Omental fat pad (tissue), 4 donors: ENCODE results near the gene PRODH2. TPM values are rescaled to one million over a fixed set of nuclear protein-coding genes. Genes with fewer than 3 reads are reported as not detected.

Source experiments
- ATAC-seq: fragments of 150-250 bp; one replicate; pipeline ENCODE4 v1.9.1; 2016; ENCODE audit warnings: mild to moderate bottlenecking, moderate library complexity; ENCODE audit not compliant: low FRiP score
- DNase-seq: peaks from one replicate; pipeline ENCODE4 v3.0.0-alpha.2; 2019; ENCODE audit warnings: low spot score
- CTCF ChIP-seq, 3 donors: fragments of 450-650 bp; IDR thresholded peaks; one replicate each; pipeline ENCODE4 v1.5.1; 2016 to 2017; ENCODE audit warnings: antibody characterized with exemption in 3 of 3, mild to moderate bottlenecking in 3 of 3, moderate library complexity in 2 of 3
- total RNA-seq, 4 donors: library from RNA; depleted of rRNA; stranded (reverse); fragments of >200 nt; gene quantifications; one replicate each; pipeline ENCODE4 v1.1.0, GENCODE V29; 2016

The PRODH2 gene
- total RNA-seq, 4 donors from 2014 or later: not detected

- DNase-seq (no peak), ATAC-seq (no peak)
- TF ChIP-seq CTCF (IDR thresholded peaks at IDR 0.05): no peak
These were observed 35.3 kb upstream of the PRODH2 start for GRCh38 chr19:35847911-35848310.

GRCh38 chr19:35846038-35846668, 33.5 kb upstream of the PRODH2 start:
- ATAC-seq (no peak), DNase-seq (no peak)
- no peak for TF ChIP-seq CTCF (IDR thresholded peaks at IDR 0.05)

GRCh38 chr19:35845215-35846037, 32.8 kb upstream of the PRODH2 start:
- TF ChIP-seq CTCF (IDR thresholded peaks at IDR 0.05): no peak
- ATAC-seq (peak; percentile 63), DNase-seq (no peak)

- ATAC-seq: no peak
- TF ChIP-seq CTCF (IDR thresholded peaks at IDR 0.05): no peak
- DNase-seq: no peak
These were observed 32.0 kb upstream of the PRODH2 start for GRCh38 chr19:35844482-35845214.

GRCh38 chr19:35843676-35844481, 31.2 kb upstream of the PRODH2 start:
- DNase-seq (no peak), ATAC-seq (no peak)
- TF ChIP-seq CTCF (IDR thresholded peaks at IDR 0.05): no peak

- ATAC-seq (no peak), DNase-seq (no peak)
- no peak for TF ChIP-seq CTCF (IDR thresholded peaks at IDR 0.05)
These were observed 30.1 kb upstream of the PRODH2 start for GRCh38 chr19:35842666-35843272.
